NCI-H524 treated with DMSO at 0.1 percent for 48 hours (cell line): ENCODE measurements around the gene PIN1.

Experiments used
- DNase-seq: peaks from one replicate; lab custom pipeline; 2025; lab: John Stamatoyannopoulos, UW

The PIN1 gene

GRCh38 chr19:9891609-9892373 is 56.7 kb downstream of the PIN1 start:
- DNase-seq: no peak
